Measurements from ENCODE around the gene C1orf174. TPM values are rescaled to one million over a fixed set of nuclear protein-coding genes. Genes with fewer than 3 reads are reported as not detected.

Gene C1orf174
- total and polyA plus RNA-seq, 5 donors: 11.3 to 15.1 (median 11.7) TPM

- Histone ChIP-seq H3K4me1 (ENCODE audit: control insufficient read depth, insufficient read depth, low read length) (no peaks in the 10 kb centered on the region), H3K27me3 (ENCODE audit: control insufficient read depth, insufficient read depth) (no peaks in the 10 kb centered on the region), H3K9me3 (ENCODE audit: control insufficient read depth, low read length) (peaks cover 2% of the 10 kb centered on the region), H3K27ac (ENCODE audit: low read length) (no peak overlapping the region), H3K4me3 (ENCODE audit: low read length) (no peak overlapping the region)
- no peak for ATAC-seq
- no peak for DNase-seq
- intact Hi-C loops (cut with DNase I): no loop called here
- WGBS: 94% methylated on average over 7 of the region's 7 CpGs
Observed at GRCh38 chr1:3841491-3841890, 58.6 kb downstream of the C1orf174 start.

Other genes with a start within 250 kb of the C1orf174 start
- gene TP73, start 247.8 kb downstream of the C1orf174 start, total RNA-seq: under 1 TPM in 1 of 4 donors, not detected in 3; 0.18 TPM
- gene TP73, start 247.8 kb downstream of the C1orf174 start, polyA plus RNA-seq: 0.07 TPM
- under 1 TPM in 2 of 4 donors, not detected in 2; 0.09 to 0.14 TPM for gene CCDC27, start 147.8 kb downstream of the C1orf174 start, total RNA-seq
- gene CCDC27, start 147.8 kb downstream of the C1orf174 start, polyA plus RNA-seq: not detected
- gene SMIM1, start 127.5 kb downstream of the C1orf174 start, total RNA-seq: 100 to 1,000 TPM in 2 of 4 donors, 10 to 100 TPM in 2; 44.2 to 120 (median 95.0) TPM
- gene SMIM1, start 127.5 kb downstream of the C1orf174 start, polyA plus RNA-seq: 243 TPM
- 10 to 100 TPM; 46.8 to 60.3 (median 54.2) TPM for gene LRRC47, start 103.8 kb downstream of the C1orf174 start, total RNA-seq
- 23.3 TPM for gene LRRC47, start 103.8 kb downstream of the C1orf174 start, polyA plus RNA-seq
- gene CEP104, start 43.1 kb downstream of the C1orf174 start, total RNA-seq: 10 to 100 TPM; 33.2 to 41.2 (median 35.0) TPM
- 8.7 TPM for gene CEP104, start 43.1 kb downstream of the C1orf174 start, polyA plus RNA-seq
- 1 to 10 TPM; 2.9 to 6.1 (median 4.5) TPM for gene DFFB, start 42.8 kb downstream of the C1orf174 start, total RNA-seq
- 2.6 TPM for gene DFFB, start 42.8 kb downstream of the C1orf174 start, polyA plus RNA-seq